GM12878 (cell line): Measurements from ENCODE around the gene PCSK2. TPM values are rescaled to one million over a fixed set of nuclear protein-coding genes. Genes with fewer than 3 reads are reported as not detected.

ENCODE experiments used
- ATAC-seq: fragments of 200-7000 bp; cut with Tn5 transposase; 3 replicates; pipeline ENCODE4 v1.9.1; 2020; ENCODE audit warnings: mild to moderate bottlenecking, moderate library complexity
- BruUV-seq: library from RNA; stranded (reverse); fragments of 400-500 nt; replicated peaks from 2 replicates; lab custom pipeline; 2021; lab: Mats Ljungman, UMichigan
- CTCF ChIA-PET: fragments of 300-600 bp; sonication (Branson Sonifier 250); formaldehyde crosslinking; extraction: SDS; loops from one replicate; lab custom pipeline; 2021; ENCODE audit warnings: inconsistent platforms; lab: Yijun Ruan, JAX
- POLR2A ChIA-PET: fragments of 350-600 bp; formaldehyde crosslinking; extraction: SDS; loops from one replicate; lab custom pipeline; 2021; ENCODE audit warnings: inconsistent platforms; lab: Charles Lee
- RAD21 ChIA-PET: fragments of 300-600 bp; sonication (Branson Sonifier 250); formaldehyde crosslinking; loops from one replicate; lab custom pipeline; 2023; ENCODE audit warnings: antibody characterized with exemption; ENCODE audit not compliant: unreplicated experiment; lab: Charles Lee
- SMC1A ChIA-PET: fragments of 300-600 bp; sonication (Branson Sonifier 250); formaldehyde crosslinking; loops from one replicate; lab custom pipeline; 2023; ENCODE audit not compliant: unreplicated experiment, uncharacterized antibody; lab: Charles Lee
- DNase-seq: peaks from one replicate; pipeline ENCODE4 v3.0.0-alpha.2; 2011; ENCODE audit warnings: low read depth, low spot score
- FAIRE-seq: peaks from 3 replicates; lab custom pipeline; 2011; peaks lifted over from hg19 to GRCh38; lab: Jason Lieb, UNC
- H2AFZ ChIP-seq: 2 replicates; pipeline ENCODE4 v1.6.0; 2011; ENCODE audit warnings: low read depth, low read length, control low read depth; ENCODE audit not compliant: control insufficient read depth
- H3K27ac ChIP-seq: 2 replicates; pipeline ENCODE4 v1.5.1; 2011; ENCODE audit warnings: control low read depth; ENCODE audit not compliant: control insufficient read depth, insufficient read depth
- H3K27me3 ChIP-seq, 2 experiments: replicated peaks in 1 of 2; 2 replicates each; pipeline versions ENCODE4 v1.6.0 to v1.6.1; 2011; ENCODE audit warnings: low read length in 1 of 2; ENCODE audit not compliant: control insufficient read depth in 2 of 2, insufficient read depth in 2 of 2
- H3K36me3 ChIP-seq, 2 experiments: 2 replicates each; pipeline ENCODE4 v1.5.1; 2011; ENCODE audit warnings: low read length in 1 of 2; ENCODE audit not compliant: control insufficient read depth in 2 of 2, insufficient read depth in 2 of 2
- H3K4me1 ChIP-seq: 2 replicates; pipeline ENCODE4 v1.6.1; 2011; ENCODE audit warnings: mild to moderate bottlenecking, low read length, moderate library complexity, mixed read lengths; ENCODE audit not compliant: control insufficient read depth, insufficient read depth
- H3K4me2 ChIP-seq: 2 replicates; pipeline ENCODE4 v1.6.0; 2011; ENCODE audit warnings: control low read depth; ENCODE audit not compliant: control insufficient read depth, insufficient read depth
- H3K4me3 ChIP-seq: fragments of 200-600 bp; sonication (generic); 2 replicates; pipeline ENCODE4 v1.5.1; 2016
- H3K79me2 ChIP-seq: 2 replicates; pipeline ENCODE4 v1.6.0; 2011; ENCODE audit warnings: low read length; ENCODE audit not compliant: control insufficient read depth, insufficient read depth
- H3K9ac ChIP-seq: 2 replicates; pipeline ENCODE4 v1.8.0; 2011; ENCODE audit warnings: low read length, control low read depth, mixed read lengths; ENCODE audit not compliant: control insufficient read depth, insufficient read depth
- H3K9me3 ChIP-seq: replicated peaks from 3 replicates; pipeline ENCODE4 v1.5.1; 2011; ENCODE audit warnings: mild to moderate bottlenecking, low read length; ENCODE audit not compliant: control insufficient read depth, insufficient read depth
- H4K20me1 ChIP-seq: 2 replicates; pipeline ENCODE4 v1.6.0; 2011; ENCODE audit not compliant: control insufficient read depth, insufficient read depth
- CBX3 ChIP-seq: fragments of 200-600 bp; sonication (generic); IDR thresholded peaks from 2 replicates; pipeline ENCODE4 v1.6.1; 2016; ENCODE audit warnings: low read depth, borderline replicate concordance
- E2F4 ChIP-seq: IDR thresholded peaks from 2 replicates; pipeline ENCODE4 v1.6.1; 2012; ENCODE audit warnings: low read depth, low read length, improper control_type of control experiment
- HDGF ChIP-seq: fragments of 450-650 bp; IDR thresholded peaks from 2 replicates; pipeline ENCODE4 v1.6.1; 2016; ENCODE audit warnings: antibody characterized with exemption
- IRF4 ChIP-seq: IDR thresholded peaks from 2 replicates; pipeline ENCODE4 v1.6.1; 2011; ENCODE audit warnings: low read depth, low read length
- MEF2A ChIP-seq: IDR thresholded peaks from 2 replicates; pipeline ENCODE4 v1.6.1; 2011; ENCODE audit warnings: low read depth, mild to moderate bottlenecking, low read length, moderate library complexity; ENCODE audit not compliant: insufficient read depth
- MTA2 ChIP-seq: fragments of 450-650 bp; IDR thresholded peaks from 2 replicates; pipeline ENCODE4 v1.6.1; 2016; ENCODE audit warnings: low read depth, mild to moderate bottlenecking, moderate library complexity
- MTA3 ChIP-seq: IDR thresholded peaks from 2 replicates; pipeline ENCODE4 v1.6.1; 2012; ENCODE audit warnings: low read length, inconsistent platforms, borderline replicate concordance
- NBN ChIP-seq: fragments of 450-650 bp; IDR thresholded peaks from 2 replicates; pipeline ENCODE4 v1.6.1; 2016
- POLR2AphosphoS5 ChIP-seq: IDR thresholded peaks from 2 replicates; pipeline ENCODE4 v1.6.1; 2011; ENCODE audit warnings: mild to moderate bottlenecking, low read length, inconsistent platforms
- PRDM15 ChIP-seq: fragments of 450-650 bp; formaldehyde crosslinking; IDR thresholded peaks from 2 replicates; pipeline ENCODE4 v1.4.0; 2020; ENCODE audit warnings: mild to moderate bottlenecking, moderate library complexity
- RAD21 ChIP-seq: IDR thresholded peaks from 2 replicates; pipeline ENCODE4 v1.6.1; 2011; ENCODE audit warnings: mild to moderate bottlenecking, low read depth, low read length, moderate library complexity; ENCODE audit not compliant: insufficient read depth
- RB1 ChIP-seq: fragments of 450-650 bp; formaldehyde crosslinking; IDR thresholded peaks from 2 replicates; pipeline ENCODE4 v1.6.1; 2017; ENCODE audit warnings: mild to moderate bottlenecking, borderline replicate concordance
- REST ChIP-seq: IDR thresholded peaks from 2 replicates; pipeline ENCODE4 v1.6.1; 2012; ENCODE audit warnings: mild to moderate bottlenecking, low read depth, low read length
- SIN3A ChIP-seq: IDR thresholded peaks from 2 replicates; pipeline ENCODE4 v1.6.1; 2012; ENCODE audit warnings: low read depth, low read length, improper control_type of control experiment
- SMARCA5 ChIP-seq: fragments of 450-650 bp; IDR thresholded peaks from 2 replicates; pipeline ENCODE4 v1.6.1; 2017; ENCODE audit warnings: mild to moderate bottlenecking
- STAT3 ChIP-seq: IDR thresholded peaks from 2 replicates; pipeline ENCODE4 v1.6.1; 2011; ENCODE audit warnings: low read depth, low read length, improper control_type of control experiment
- TCF3 ChIP-seq: IDR thresholded peaks from 2 replicates; pipeline ENCODE4 v1.6.1; 2012; ENCODE audit warnings: low read depth, mild to moderate bottlenecking, low read length, borderline replicate concordance; ENCODE audit not compliant: insufficient read depth
- WRNIP1 ChIP-seq: IDR thresholded peaks from 2 replicates; pipeline ENCODE4 v1.6.1; 2011; ENCODE audit warnings: low read depth, low read length, improper control_type of control experiment, borderline replicate concordance
- ZBED1 ChIP-seq: IDR thresholded peaks from 2 replicates; pipeline ENCODE4 v1.6.1; 2016; ENCODE audit warnings: borderline replicate concordance
- ZZZ3 ChIP-seq: IDR thresholded peaks from 2 replicates; pipeline ENCODE4 v1.6.1; 2011; ENCODE audit warnings: low read depth; ENCODE audit not compliant: control insufficient read depth, insufficient read length
- in situ Hi-C: fragments of 300-500 bp; cut with MboI; formaldehyde crosslinking; loops from 9 replicates; pipeline ENCODE4 v1.14.3; 2018; ENCODE audit warnings: mixed read lengths
- intact Hi-C: fragments of 100-400 bp; cut with micrococcal nuclease; formaldehyde crosslinking; loops from one replicate; pipeline ENCODE4 v1.14.2; 2022; ENCODE audit not compliant: unreplicated experiment
- polyA plus RNA-seq, 11 experiments: library from polyadenylated mRNA; depleted of rRNA in 4 of 11; unstranded in 6 of 11; stranded (reverse) in 5 of 11; fragments of >200 nt; fragmentation: Nextera tagmentation in 4 of 11; fragmentation: Illumina TruSeq in 1 of 11; extraction: Ambion mirVana in 4 of 11; extraction: Trizol in 1 of 11; gene quantifications; 1 replicate in 1 of 11; 2 replicates in 10 of 11; pipeline versions ENCODE4 v1.2.1 to v1.2.3, GENCODE V29; 2011 to 2016; ENCODE audit warnings: inconsistent platforms in 2 of 11, missing spikeins in 2 of 11, low read depth in 1 of 11
- total RNA-seq, 4 experiments: library from RNA; depleted of rRNA in 3 of 4; stranded (reverse); fragments of >200 nt in 3 of 4; fragmentation: Illumina TruSeq in 1 of 4; extraction: Trizol in 1 of 4; gene quantifications; 2 replicates each; pipeline versions ENCODE4 v1.2.1 to v1.2.3, GENCODE V29; 2013 to 2021

PCSK2 gene
- total and polyA plus RNA-seq, 10 of the 15 experiments (the other 5 are each of a cell fraction or from before 2014, with no cell fraction given): not detected

GRCh38 chr20:17385798-17386197, 159.0 kb downstream of the PCSK2 start:
- DNase-seq: no peak
- H3K79me2 ChIP-seq: no peaks in the 10 kb centered on the region
- TF ChIP-seq ZBED1 (no peak), STAT3 (no peak), MTA2 (no peak), RB1 (no peak), IRF4 (no peak), SMARCA5 (no peak), RAD21 (no peak), NBN (no peak), MEF2A (no peak), HDGF (no peak), TCF3 (no peak), ZZZ3 (no peak), SIN3A (no peak), E2F4 (no peak), CBX3 (no peak), POLR2AphosphoS5 (no peak), REST (no peak), WRNIP1 (no peak), PRDM15 (CRISPR knock-in tag) (no peak), MTA3 (no peak)
- TF ChIP-seq, all 136 proteins: peak for 0
- in situ Hi-C loops (no loop called here), intact Hi-C loops (no loop called here)
- no peak overlapping the region for H3K9ac ChIP-seq
- H3K9me3 ChIP-seq: no peaks in the 10 kb centered on the region
- no peak overlapping the region for H3K4me3 ChIP-seq
- H4K20me1 ChIP-seq: no peaks in the 10 kb centered on the region
- FAIRE-seq (no peak), ATAC-seq (no peak)
- H3K27me3 ChIP-seq: no peaks in the 10 kb centered on the region
- SMC1A ChIA-PET: interaction anchor here (1.2 kb wide), 1 partner anchor 9 kb away, joined by 3 read pairs; no protein-coding TSS in a partner anchor
- no peak overlapping the region for H3K4me2 ChIP-seq
- no TSS peak for BruUV-seq
- no peaks in the 10 kb centered on the region for H3K36me3 ChIP-seq
- RAD21 ChIA-PET: interaction anchor here (0.6 kb wide), 1 partner anchor 617 kb away, joined by 3 read pairs; no protein-coding TSS in a partner anchor
- POLR2A ChIA-PET: no interaction called here
- no peak overlapping the region for H3K27ac ChIP-seq
- no peaks in the 10 kb centered on the region for H3K4me1 ChIP-seq
- H2AFZ ChIP-seq: no peak overlapping the region
- CTCF ChIA-PET: interaction anchor here (1.4 to 1.7 kb wide), 3 partner anchors 10 to 582 kb away, joined by 3 to 6 read pairs (median 4); no protein-coding TSS in a partner anchor
